Activated naive CD4-positive, alpha-beta T cell treated with anti-CD3 and anti-CD28 coated beads for 36 hours (primary cell): Measurements from ENCODE around the gene TBC1D30. TPM values are rescaled to one million over a fixed set of nuclear protein-coding genes. Genes with fewer than 3 reads are reported as not detected.

Source experiments
- CTCF ChIA-PET: fragments of 350-600 bp; sonication (Branson Sonifier 250); formaldehyde crosslinking; loops from one replicate; lab custom pipeline; 2021; ENCODE audit warnings: antibody characterized with exemption; lab: Charles Lee
- DNase-seq: peaks from one replicate; pipeline ENCODE4 v3.0.0-alpha.2; 2020
- H3K27ac Mint-ChIP-seq: one replicate; pipeline ENCODE4 v1.8.0; 2021; ENCODE audit warnings: mild to moderate bottlenecking, mixed read lengths
- H3K27me3 Mint-ChIP-seq: one replicate; pipeline ENCODE4 v1.8.0; 2021; ENCODE audit warnings: low read depth, mixed read lengths
- H3K36me3 Mint-ChIP-seq: one replicate; pipeline ENCODE4 v1.8.0; 2021; ENCODE audit warnings: low read depth, mixed read lengths
- H3K4me1 Mint-ChIP-seq: one replicate; pipeline ENCODE4 v1.8.0; 2021; ENCODE audit warnings: low read depth, mixed read lengths
- H3K4me3 Mint-ChIP-seq: one replicate; pipeline ENCODE4 v1.8.0; 2021; ENCODE audit warnings: mild to moderate bottlenecking, moderate library complexity, mixed read lengths
- H3K9me3 Mint-ChIP-seq: one replicate; pipeline ENCODE4 v1.8.0; 2021; ENCODE audit warnings: mixed read lengths
- intact Hi-C: fragments of 100-400 bp; cut with micrococcal nuclease; formaldehyde crosslinking; loops from one replicate; pipeline ENCODE4 v1.15.1; 2023
- total RNA-seq, 2 experiments: library from RNA; stranded (reverse); gene quantifications; one replicate each; pipeline ENCODE4 v1.2.3, GENCODE V29; 2021

Gene TBC1D30
- total RNA-seq, 2 experiments from 2014 or later = 0.17 to 0.19 TPM

GRCh38 chr12:64894827-64895475 is 70.5 kb downstream of the TBC1D30 start:
- no peaks in the 10 kb centered on the region for H3K9me3 Mint-ChIP-seq
- peaks cover 16% of the 10 kb centered on the region for H3K27me3 Mint-ChIP-seq
- CTCF ChIA-PET = interaction anchor here (0.7 kb wide), 1 partner anchor 26 kb away, joined by 5 read pairs; no protein-coding TSS in a partner anchor
- H3K27ac Mint-ChIP-seq = no peak overlapping the region
- H3K4me1 Mint-ChIP-seq = peaks cover 2% of the 10 kb centered on the region
- H3K4me3 Mint-ChIP-seq = no peak overlapping the region
- intact Hi-C loops = loop anchor here (5.0 to 10.0 kb wide), 3 partner anchors 662 to 1087 kb away; no protein-coding TSS in a partner anchor
- H3K36me3 Mint-ChIP-seq = no peaks in the 10 kb centered on the region
- no peak for DNase-seq

GRCh38 chr12:64895526-64895925 is 71.1 kb downstream of the TBC1D30 start:
- Mint-ChIP-seq H3K4me1 (peaks cover 2% of the 10 kb centered on the region), H3K4me3 (no peak overlapping the region), H3K9me3 (no peaks in the 10 kb centered on the region), H3K27ac (no peak overlapping the region), H3K36me3 (no peaks in the 10 kb centered on the region), H3K27me3 (peaks cover 11% of the 10 kb centered on the region)
- intact Hi-C loops = loop anchor here (10.0 kb wide), 1 partner anchor 759 kb away; no protein-coding TSS in a partner anchor
- CTCF ChIA-PET = interaction anchor here (0.7 kb wide), 1 partner anchor 25 kb away, joined by 5 read pairs; no protein-coding TSS in a partner anchor
- DNase-seq = no peak

- Mint-ChIP-seq H3K27ac (no peak overlapping the region), H3K4me1 (no peaks in the 10 kb centered on the region), H3K27me3 (no peaks in the 10 kb centered on the region), H3K4me3 (no peak overlapping the region), H3K9me3 (no peaks in the 10 kb centered on the region), H3K36me3 (no peaks in the 10 kb centered on the region)
- CTCF ChIA-PET = interaction anchor here (2.0 kb wide), 1 partner anchor 10 kb away, joined by 5 read pairs; no protein-coding TSS in a partner anchor
- intact Hi-C loops = no loop called here
- no peak for DNase-seq
These were observed 76.1 kb downstream of the TBC1D30 start for GRCh38 chr12:64900540-64900939.

GRCh38 chr12:64903479-64904152 is 79.2 kb downstream of the TBC1D30 start:
- Mint-ChIP-seq H3K36me3 (no peaks in the 10 kb centered on the region), H3K4me3 (no peak overlapping the region), H3K27me3 (no peaks in the 10 kb centered on the region), H3K9me3 (no peaks in the 10 kb centered on the region), H3K4me1 (no peaks in the 10 kb centered on the region), H3K27ac (no peak overlapping the region)
- intact Hi-C loops = no loop called here
- CTCF ChIA-PET = interaction anchor here (2.9 kb wide), 1 partner anchor 11 kb away, joined by 13 read pairs; no protein-coding TSS in a partner anchor
- no peak for DNase-seq

- CTCF ChIA-PET = interaction anchor here (1.1 kb wide), 1 partner anchor 16 kb away, joined by 5 read pairs; no protein-coding TSS in a partner anchor
- peaks cover 2% of the 10 kb centered on the region for H3K27me3 Mint-ChIP-seq
- intact Hi-C loops = no loop called here
- H3K4me3 Mint-ChIP-seq = no peak overlapping the region
- H3K27ac Mint-ChIP-seq = no peak overlapping the region
- DNase-seq = no peak
- H3K36me3 Mint-ChIP-seq = no peaks in the 10 kb centered on the region
- H3K9me3 Mint-ChIP-seq = no peaks in the 10 kb centered on the region
- H3K4me1 Mint-ChIP-seq = no peaks in the 10 kb centered on the region
These were observed 82.7 kb downstream of the TBC1D30 start for GRCh38 chr12:64907097-64907496.

GRCh38 chr12:64909124-64909523 is 84.7 kb downstream of the TBC1D30 start:
- DNase-seq = no peak
- H3K9me3 Mint-ChIP-seq = no peaks in the 10 kb centered on the region
- H3K27ac Mint-ChIP-seq = no peak overlapping the region
- CTCF ChIA-PET = no interaction called here
- H3K4me3 Mint-ChIP-seq = no peak overlapping the region
- no peaks in the 10 kb centered on the region for H3K4me1 Mint-ChIP-seq
- peaks cover 5% of the 10 kb centered on the region for H3K27me3 Mint-ChIP-seq
- no peaks in the 10 kb centered on the region for H3K36me3 Mint-ChIP-seq
- intact Hi-C loops = no loop called here

GRCh38 chr12:64911081-64911480 is 86.6 kb downstream of the TBC1D30 start:
- DNase-seq = no peak
- no peaks in the 10 kb centered on the region for H3K9me3 Mint-ChIP-seq

GRCh38 chr12:64911912-64912311 is 87.5 kb downstream of the TBC1D30 start:
- H3K27ac Mint-ChIP-seq = no peak overlapping the region
- CTCF ChIA-PET = no interaction called here
- no peak for DNase-seq
- H3K4me1 Mint-ChIP-seq = no peaks in the 10 kb centered on the region
- intact Hi-C loops = no loop called here
- peaks cover 9% of the 10 kb centered on the region for H3K27me3 Mint-ChIP-seq
- H3K9me3 Mint-ChIP-seq = no peaks in the 10 kb centered on the region
- H3K36me3 Mint-ChIP-seq = no peaks in the 10 kb centered on the region
- no peak overlapping the region for H3K4me3 Mint-ChIP-seq

More at GRCh38 chr12:64911081-64911480, 86.6 kb downstream of the TBC1D30 start:
- no peaks in the 10 kb centered on the region for H3K36me3 Mint-ChIP-seq
- H3K27me3 Mint-ChIP-seq = peaks cover 9% of the 10 kb centered on the region
- intact Hi-C loops = no loop called here
- no peak overlapping the region for H3K4me3 Mint-ChIP-seq
- H3K4me1 Mint-ChIP-seq = no peaks in the 10 kb centered on the region
- CTCF ChIA-PET = no interaction called here
- H3K27ac Mint-ChIP-seq = no peak overlapping the region

GRCh38 chr12:64912516-64913255 is 88.2 kb downstream of the TBC1D30 start:
- Mint-ChIP-seq H3K27ac (no peak overlapping the region), H3K4me1 (no peaks in the 10 kb centered on the region), H3K36me3 (no peaks in the 10 kb centered on the region), H3K9me3 (no peaks in the 10 kb centered on the region), H3K4me3 (no peak overlapping the region), H3K27me3 (peaks cover 9% of the 10 kb centered on the region)
- CTCF ChIA-PET = no interaction called here
- DNase-seq = no peak
- intact Hi-C loops = no loop called here

GRCh38 chr12:64915242-64915641 is 90.8 kb downstream of the TBC1D30 start:
- Mint-ChIP-seq H3K27me3 (peaks cover 18% of the 10 kb centered on the region), H3K27ac (no peak overlapping the region), H3K9me3 (no peaks in the 10 kb centered on the region), H3K4me1 (no peaks in the 10 kb centered on the region), H3K36me3 (no peaks in the 10 kb centered on the region), H3K4me3 (no peak overlapping the region)
- no peak for DNase-seq
- CTCF ChIA-PET = interaction anchor here (1.8 kb wide), 1 partner anchor 25 kb away, joined by 6 read pairs; no protein-coding TSS in a partner anchor
- intact Hi-C loops = no loop called here

- CTCF ChIA-PET = interaction anchor here (0.7 to 1.8 kb wide), 2 partner anchors 26 to 38 kb away, joined by 5 to 6 read pairs; no protein-coding TSS in a partner anchor
- H3K27ac Mint-ChIP-seq = no peak overlapping the region
- H3K27me3 Mint-ChIP-seq = peaks cover 17% of the 10 kb centered on the region
- no peaks in the 10 kb centered on the region for H3K9me3 Mint-ChIP-seq
- no peaks in the 10 kb centered on the region for H3K4me1 Mint-ChIP-seq
- H3K4me3 Mint-ChIP-seq = no peak overlapping the region
- H3K36me3 Mint-ChIP-seq = no peaks in the 10 kb centered on the region
- no peak for DNase-seq
- intact Hi-C loops = no loop called here
These were observed 92.2 kb downstream of the TBC1D30 start for GRCh38 chr12:64916411-64917261.
